Measurements from ENCODE around the gene U2AF2. TPM values are rescaled to one million over a fixed set of nuclear protein-coding genes. Genes with fewer than 3 reads are reported as not detected.

The U2AF2 gene
- total RNA-seq, 4 donors from 2014 or later: 115 to 242 (median 141) TPM

- H3K36me3 ChIP-seq: peaks cover 0 to 91% (median 34%) of the 10 kb centered on the region in 3 donors
- no peak for DNase-seq (ENCODE audit: low spot score in 2 of 2)
- H3K9me3 ChIP-seq: no peaks in the 10 kb centered on the region
- H3K27ac ChIP-seq: no peak overlapping the region
- no peak overlapping the region for H3K4me3 ChIP-seq
- H3K4me1 ChIP-seq: peaks cover 0 to 53% (median 27%) of the 10 kb centered on the region in 4 donors
- TF ChIP-seq POLR2A (IDR thresholded peaks at IDR 0.05): no peak
- TF ChIP-seq CTCF (IDR thresholded peaks at IDR 0.05): no peak
- TF ChIP-seq EP300 (IDR thresholded peaks at IDR 0.05): no peak
- 79% methylated on average over 9 of the region's 9 CpGs for WGBS, 2 donors
- H3K27me3 ChIP-seq: no peaks in the 10 kb centered on the region
These were observed 26.6 kb downstream of the U2AF2 start for GRCh38 chr19:55681131-55682092.

- H3K27ac ChIP-seq: peak overlapping the region in 1 of 4 donors; percentile 32
- 88 to 91% methylated on average over 22 of the region's 22 CpGs for WGBS, 2 donors
- H3K9me3 ChIP-seq: no peaks in the 10 kb centered on the region
- H3K4me3 ChIP-seq: no peak overlapping the region
- H3K27me3 ChIP-seq: no peaks in the 10 kb centered on the region
- peaks cover 0 to 46% (median 12%) of the 10 kb centered on the region in 4 donors for H3K4me1 ChIP-seq
- no peak for DNase-seq (ENCODE audit: low spot score in 2 of 2)
- no peak for TF ChIP-seq POLR2A (IDR thresholded peaks at IDR 0.05)
- TF ChIP-seq EP300 (IDR thresholded peaks at IDR 0.05): no peak
- TF ChIP-seq CTCF (IDR thresholded peaks at IDR 0.05): no peak
- peaks cover 0 to 99% (median 31%) of the 10 kb centered on the region in 3 donors for H3K36me3 ChIP-seq
These were observed 28.8 kb downstream of the U2AF2 start for GRCh38 chr19:55683449-55684261.

GRCh38 chr19:55684946-55685681, 30.3 kb downstream of the U2AF2 start:
- peaks cover 0 to 99% (median 33%) of the 10 kb centered on the region in 3 donors for H3K36me3 ChIP-seq
- WGBS, 2 donors: 94 to 95% methylated on average over 60 of the region's 60 CpGs
- no peaks in the 10 kb centered on the region for H3K27me3 ChIP-seq
- no peaks in the 10 kb centered on the region for H3K9me3 ChIP-seq
- no peak overlapping the region for H3K4me3 ChIP-seq
- no peak for TF ChIP-seq POLR2A (IDR thresholded peaks at IDR 0.05)
- no peak for TF ChIP-seq CTCF (IDR thresholded peaks at IDR 0.05)
- no peak for TF ChIP-seq EP300 (IDR thresholded peaks at IDR 0.05)
- DNase-seq (ENCODE audit: low spot score in 2 of 2): no peak
- peak overlapping the region in 1 of 4 donors; percentile 32 for H3K27ac ChIP-seq
- peaks cover 0 to 32% (median 5%) of the 10 kb centered on the region in 4 donors for H3K4me1 ChIP-seq

- Histone ChIP-seq H3K36me3 (peaks cover 0 to 99% (median 34%) of the 10 kb centered on the region in 3 donors), H3K4me1 (peaks cover 0 to 25% (median 3%) of the 10 kb centered on the region in 4 donors), H3K9me3 (no peaks in the 10 kb centered on the region), H3K27me3 (no peaks in the 10 kb centered on the region), H3K27ac (no peak overlapping the region), H3K4me3 (no peak overlapping the region)
- WGBS, 2 donors: 91% methylated on average over 6 of the region's 6 CpGs
- no peak for DNase-seq (ENCODE audit: low spot score in 2 of 2)
- TF ChIP-seq POLR2A (IDR thresholded peaks at IDR 0.05) (no peak), CTCF (IDR thresholded peaks at IDR 0.05) (no peak), EP300 (IDR thresholded peaks at IDR 0.05) (no peak)
These were observed 30.9 kb downstream of the U2AF2 start for GRCh38 chr19:55685776-55686175.
